Measurements from ENCODE around the gene IFTAP. TPM values are rescaled to one million over a fixed set of nuclear protein-coding genes. Genes with fewer than 3 reads are reported as not detected.

The IFTAP gene
- polyA plus RNA-seq, 1 of the 3 experiments (the other 2 are of a cell fraction): 21.8 TPM

- Histone ChIP-seq H4K20me1 (ENCODE audit: insufficient read depth) (no peaks in the 10 kb centered on the region), H3K4me1 (ENCODE audit: control insufficient read depth in 1 of 2, insufficient read depth in 2 of 2, low read depth in 1 of 2, low read length in 1 of 2) (no peaks in the 10 kb centered on the region; a peak in 1 of 4 replicates), H3K27me3 (ENCODE audit: insufficient read depth) (no peaks in the 10 kb centered on the region; the same call in 1 of the 2 replicates), H3K36me3 (replicated peaks in 1 of 2; ENCODE audit: control insufficient read depth in 1 of 2, insufficient read depth in 2 of 2, low read length in 1 of 2) (no peaks in the 10 kb centered on the region), H3K9me2 (no peaks in the 10 kb centered on the region), H3K4me3 (ENCODE audit: low read depth in 2 of 2, low read length in 1 of 2) (no peak overlapping the region), H2AFZ (ENCODE audit: low read depth) (no peak overlapping the region), H3K9me3 (no peaks in the 10 kb centered on the region), H3K4me2 (no peak overlapping the region), H3K79me2 (ENCODE audit: insufficient read depth) (no peaks in the 10 kb centered on the region), H3K27ac (ENCODE audit: low read depth in 2 of 2, low read length in 1 of 2) (no peak overlapping the region), H3K9ac (no peak overlapping the region), H3F3A (replicated peaks; ENCODE audit: insufficient read depth) (no peaks in the 10 kb centered on the region)
- TF ChIP-seq FOSL2 (IDR thresholded peaks at IDR 0.05; ENCODE audit: borderline replicate concordance, low read depth) (no peak), RXRA (IDR thresholded peaks at IDR 0.05; ENCODE audit: borderline replicate concordance, low read depth) (no peak), JUND (IDR thresholded peaks at IDR 0.05) (no peak), SMC3 (IDR thresholded peaks at IDR 0.05; ENCODE audit: low read depth, low read length) (no peak), USF1 (IDR thresholded peaks at IDR 0.05; ENCODE audit: borderline replicate concordance, low read depth) (no peak), RCOR1 (IDR thresholded peaks at IDR 0.05; ENCODE audit: low read length) (no peak), MEF2A (IDR thresholded peaks at IDR 0.05; ENCODE audit: borderline replicate concordance, low read depth) (no peak), RAD21 (IDR thresholded peaks at IDR 0.05; ENCODE audit: low read length) (no peak), NFIC (IDR thresholded peaks at IDR 0.05; ENCODE audit: borderline replicate concordance) (no peak), TCF12 (IDR thresholded peaks at IDR 0.05) (no peak), ELF1 (IDR thresholded peaks at IDR 0.05) (no peak), YY1 (IDR thresholded peaks at IDR 0.05; ENCODE audit: low read depth) (no peak), IRF3 (IDR thresholded peaks at IDR 0.05; ENCODE audit: low read depth, low read length) (no peak), TEAD4 (IDR thresholded peaks at IDR 0.05; ENCODE audit: borderline replicate concordance, insufficient read depth) (no peak)
- TF ChIP-seq, protein P1, sequence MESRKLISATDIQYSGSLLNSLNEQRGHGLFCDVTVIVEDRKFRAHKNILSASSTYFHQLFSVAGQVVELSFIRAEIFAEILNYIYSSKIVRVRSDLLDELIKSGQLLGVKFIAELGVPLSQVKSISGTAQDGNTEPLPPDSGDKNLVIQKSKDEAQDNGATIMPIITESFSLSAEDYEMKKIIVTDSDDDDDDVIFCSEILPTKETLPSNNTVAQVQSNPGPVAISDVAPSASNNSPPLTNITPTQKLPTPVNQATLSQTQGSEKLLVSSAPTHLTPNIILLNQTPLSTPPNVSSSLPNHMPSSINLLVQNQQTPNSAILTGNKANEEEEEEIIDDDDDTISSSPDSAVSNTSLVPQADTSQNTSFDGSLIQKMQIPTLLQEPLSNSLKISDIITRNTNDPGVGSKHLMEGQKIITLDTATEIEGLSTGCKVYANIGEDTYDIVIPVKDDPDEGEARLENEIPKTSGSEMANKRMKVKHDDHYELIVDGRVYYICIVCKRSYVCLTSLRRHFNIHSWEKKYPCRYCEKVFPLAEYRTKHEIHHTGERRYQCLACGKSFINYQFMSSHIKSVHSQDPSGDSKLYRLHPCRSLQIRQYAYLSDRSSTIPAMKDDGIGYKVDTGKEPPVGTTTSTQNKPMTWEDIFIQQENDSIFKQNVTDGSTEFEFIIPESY (IDR thresholded peaks at IDR 0.05; ENCODE audit: borderline replicate concordance, low read depth): no peak
- TF ChIP-seq, protein P2, sequence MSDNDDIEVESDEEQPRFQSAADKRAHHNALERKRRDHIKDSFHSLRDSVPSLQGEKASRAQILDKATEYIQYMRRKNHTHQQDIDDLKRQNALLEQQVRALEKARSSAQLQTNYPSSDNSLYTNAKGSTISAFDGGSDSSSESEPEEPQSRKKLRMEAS (IDR thresholded peaks at IDR 0.05; ENCODE audit: low read depth): no peak
- ChIA-PET CTCF (interaction anchor here (1.6 to 6.9 kb wide), 3 partner anchors 14 to 59 kb away, joined by 4 to 56 read pairs (median 14); no protein-coding TSS in a partner anchor), POLR2A (no interaction called here)
- WGBS (ENCODE audit: low lambda C conversion rate): 39% methylated on average over 2 of the region's 2 CpGs
- DNase-seq: no peak
Observed at GRCh38 chr11:36688132-36688531, 93.8 kb downstream of the IFTAP start.

Data from SK-N-SH (cell line).